T-cell (primary cell): ENCODE results near the gene EEF1AKMT1. TPM values are rescaled to one million over a fixed set of nuclear protein-coding genes. Genes with fewer than 3 reads are reported as not detected.

ENCODE experiments used
- ATAC-seq, 4 experiments: fragments of 200-7000 bp in 3 of 4; fragments of 150-1000 bp in 1 of 4; cut with Tn5 transposase; replicated peaks in 1 of 4; 1 replicate in 3 of 4; 2 replicates in 1 of 4; pipeline ENCODE4 v1.10.0; 2021; ENCODE audit warnings: moderate library complexity in 3 of 4, mild to moderate bottlenecking in 2 of 4, moderate number of reproducible peaks in 1 of 4
- CTCF ChIA-PET, 2 donors: fragments of 300-600 bp; sonication (Branson Sonifier 250); formaldehyde crosslinking; loops; one replicate each; lab custom pipeline; 2022; ENCODE audit warnings: antibody characterized with exemption in 2 of 2; lab: Charles Lee
- POLR2A ChIA-PET, 2 donors: fragments of 300-600 bp; sonication (Branson Sonifier 250); formaldehyde crosslinking; loops; one replicate each; lab custom pipeline; 2022; ENCODE audit warnings: antibody characterized with exemption in 2 of 2; lab: Charles Lee
- DNase-seq, 35 experiments: peaks; one replicate each; pipeline versions ENCODE4 v3.0.0 to v3.0.0-alpha.2; 2013 to 2023
- H3K27ac ChIP-seq: one replicate; pipeline ENCODE4 v1.5.1; 2013; ENCODE audit warnings: low read length
- H3K27me3 ChIP-seq, 2 experiments: replicated peaks in 1 of 2; 1 replicate in 1 of 2; 2 replicates in 1 of 2; pipeline versions ENCODE4 v1.6.1 to v1.7.0; 2013; ENCODE audit warnings: low read length in 1 of 2, mixed read lengths in 1 of 2; ENCODE audit not compliant: control insufficient read depth in 2 of 2, insufficient read depth in 2 of 2; ENCODE audit errors: extremely low read depth in 1 of 2
- H3K36me3 ChIP-seq, 2 donors: 1 replicate in 1 of 2; 2 replicates in 1 of 2; pipeline versions ENCODE4 v1.6.1 to v1.7.0; 2013; ENCODE audit warnings: low read length in 1 of 2; ENCODE audit not compliant: control insufficient read depth in 2 of 2, insufficient read depth in 1 of 2; ENCODE audit errors: extremely low read depth in 1 of 2
- H3K4me1 ChIP-seq, 2 experiments: 1 replicate in 1 of 2; 2 replicates in 1 of 2; pipeline versions ENCODE4 v1.6.1 to v1.7.0; 2013; ENCODE audit warnings: low read length in 2 of 2, mixed read lengths in 1 of 2; ENCODE audit not compliant: insufficient read depth in 2 of 2, control insufficient read depth in 1 of 2; ENCODE audit errors: extremely low read depth in 1 of 2
- H3K4me3 ChIP-seq, 2 donors: 1 replicate in 1 of 2; 2 replicates in 1 of 2; pipeline versions ENCODE4 v1.5.1 to v1.7.0; 2013; ENCODE audit warnings: mild to moderate bottlenecking in 2 of 2, low read length in 1 of 2, moderate library complexity in 1 of 2; ENCODE audit not compliant: control insufficient read depth in 1 of 2; ENCODE audit errors: extremely low read depth in 1 of 2
- H3K9me3 ChIP-seq: 2 replicates; pipeline ENCODE4 v1.7.0; 2013
- H3K27ac Mint-ChIP-seq, 2 donors: one replicate each; pipeline ENCODE4 v1.8.0; 2020 to 2021; ENCODE audit warnings: mild to moderate bottlenecking in 2 of 2, mixed read lengths in 2 of 2
- H3K27me3 Mint-ChIP-seq, 2 donors: one replicate each; pipeline ENCODE4 v1.8.0; 2021 to 2022; ENCODE audit warnings: mixed read lengths in 2 of 2
- H3K36me3 Mint-ChIP-seq: one replicate; pipeline ENCODE4 v1.8.0; 2021; ENCODE audit warnings: mixed read lengths
- H3K4me1 Mint-ChIP-seq, 3 donors: one replicate each; pipeline ENCODE4 v1.8.0; 2020 to 2022; ENCODE audit warnings: mixed read lengths in 3 of 3, mild to moderate bottlenecking in 1 of 3
- H3K4me3 Mint-ChIP-seq, 3 donors: one replicate each; pipeline ENCODE4 v1.8.0; 2020 to 2022; ENCODE audit warnings: mild to moderate bottlenecking in 3 of 3, mixed read lengths in 3 of 3, moderate library complexity in 3 of 3
- H3K9me3 Mint-ChIP-seq, 3 donors: one replicate each; pipeline ENCODE4 v1.8.0; 2020 to 2022; ENCODE audit warnings: mixed read lengths in 3 of 3
- WGBS: methylation state at CpG from one replicate; pipeline ENCODE4 v1.1.5; 2013; ENCODE audit warnings: missing lambda C conversion rate; ENCODE audit not compliant: insufficient coverage; 5-methylcytosine and 5-hydroxymethylcytosine counted together
- total RNA-seq, 35 experiments: library from RNA in 6 of 35; stranded (reverse) in 6 of 35; fragments of 120-200 nt in 1 of 35; gene quantifications; one replicate each; pipeline versions ENCODE4 v1.2.1 to v1.2.4 and lab custom pipeline; 2013 to 2026

The EEF1AKMT1 gene
- total RNA-seq, 5 donors from 2014 or later (not counting 1 experiment from before 2014, with no cell fraction given), result 3.5 to 6.1 (median 4.3) TPM

DNA sequence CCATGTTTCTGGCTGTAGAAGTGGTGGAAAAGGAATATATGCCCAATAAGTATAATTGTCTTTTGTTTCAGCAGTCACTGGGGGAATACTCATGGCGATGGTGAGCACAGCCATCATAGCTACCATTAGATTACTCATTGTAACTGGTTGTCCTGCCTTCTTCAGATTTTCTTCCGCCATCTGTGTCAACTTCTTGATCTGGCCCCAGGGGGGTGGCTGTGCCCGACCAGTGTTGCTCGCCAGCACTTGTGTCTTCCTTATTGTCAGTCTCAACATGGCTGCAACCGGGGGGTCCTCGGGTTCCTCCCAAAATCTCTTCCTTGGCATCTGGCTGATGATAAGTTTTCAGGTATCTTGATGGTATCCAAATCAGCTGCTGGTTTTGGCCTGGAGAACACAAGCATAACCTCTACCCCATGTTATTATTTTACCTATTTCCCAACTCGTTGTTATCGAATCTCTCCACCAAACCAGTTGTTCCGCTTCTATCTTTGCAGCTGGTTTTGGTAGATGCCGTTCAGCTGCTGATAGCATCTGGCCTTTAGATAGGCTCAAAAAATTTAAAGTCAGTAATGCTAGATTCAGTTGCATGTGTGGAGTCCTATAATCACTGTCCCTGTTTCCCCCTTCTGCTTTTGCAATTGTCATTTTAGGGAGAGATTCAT lies 93.2 kb downstream of the EEF1AKMT1 start:
- no peak overlapping the region for H3K4me3 Mint-ChIP-seq
- CTCF ChIA-PET, result interaction anchor here in 1 of 2 donors (0.6 kb wide), 1 partner anchor 98 kb away, joined by 3 read pairs; no protein-coding TSS in a partner anchor
- no peaks in the 10 kb centered on the region for H3K36me3 ChIP-seq
- H3K27me3 ChIP-seq, result no peaks in the 10 kb centered on the region
- H3K9me3 ChIP-seq, result no peaks in the 10 kb centered on the region
- DNase-seq, result no peak
- H3K4me1 Mint-ChIP-seq, result no peaks in the 10 kb centered on the region
- H3K4me3 ChIP-seq, result no peak overlapping the region
- no peak overlapping the region for H3K27ac ChIP-seq
- H3K4me1 ChIP-seq, result no peaks in the 10 kb centered on the region
- no peak for ATAC-seq
- H3K27me3 Mint-ChIP-seq, result no peaks in the 10 kb centered on the region
- POLR2A ChIA-PET, result no interaction called here
- H3K36me3 Mint-ChIP-seq, result peaks cover 31% of the 10 kb centered on the region
- H3K27ac Mint-ChIP-seq, result no peak overlapping the region
- no peaks in the 10 kb centered on the region for H3K9me3 Mint-ChIP-seq
- 93% methylated on average over 4 of the region's 10 CpGs for WGBS

DNA sequence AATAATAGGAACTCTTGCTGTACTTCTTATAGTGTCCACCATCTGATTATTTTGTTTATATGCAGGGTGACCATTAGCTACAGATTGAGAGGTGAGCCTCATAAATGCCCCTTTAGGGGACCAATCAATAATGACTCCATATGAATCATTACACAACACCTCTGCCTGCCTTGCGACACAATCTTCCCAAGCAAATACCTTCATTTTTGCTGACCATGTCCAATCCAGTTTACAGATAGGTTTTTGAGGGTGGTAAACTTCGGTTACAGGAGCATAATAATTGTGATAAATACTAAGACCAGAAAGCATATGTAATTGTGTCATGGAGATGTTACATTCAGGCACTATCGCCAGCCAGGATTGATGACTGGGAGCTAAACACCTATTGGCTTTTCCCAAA lies 93.9 kb downstream of the EEF1AKMT1 start:
- Mint-ChIP-seq H3K27me3 (no peaks in the 10 kb centered on the region), H3K27ac (no peak overlapping the region), H3K4me1 (no peaks in the 10 kb centered on the region), H3K36me3 (peaks cover 36% of the 10 kb centered on the region), H3K4me3 (no peak overlapping the region), H3K9me3 (no peaks in the 10 kb centered on the region)
- DNase-seq, result no peak
- Histone ChIP-seq H3K4me1 (no peaks in the 10 kb centered on the region), H3K4me3 (no peak overlapping the region), H3K36me3 (peaks cover 0 to 2% of the 10 kb centered on the region in 2 donors), H3K9me3 (no peaks in the 10 kb centered on the region), H3K27ac (no peak overlapping the region), H3K27me3 (no peaks in the 10 kb centered on the region)
- WGBS, result no CpG with 5 or more reads among the region's 3 CpGs
- ChIA-PET POLR2A (interaction anchor here in 1 of 2 donors (0.5 kb wide), 1 partner anchor 30 kb away, joined by 3 read pairs; no protein-coding TSS in a partner anchor), CTCF (no interaction called here)
- no peak for ATAC-seq

Other genes starting within 250 kb of the EEF1AKMT1 start
- 10 to 100 TPM; 12.3 to 21.5 (median 17.9) TPM for gene CRYL1, start 248.1 kb downstream of the EEF1AKMT1 start, total RNA-seq
- gene IFT88, start 206.8 kb downstream of the EEF1AKMT1 start, total RNA-seq, result 1 to 10 TPM; 7.6 to 9.8 (median 8.6) TPM
- under 1 TPM in 3 of 5 donors, not detected in 2; 0.13 to 0.20 (median 0.16) TPM for gene IL17D, start 70.3 kb downstream of the EEF1AKMT1 start, total RNA-seq
- gene XPO4, start 128.8 kb upstream of the EEF1AKMT1 start, total RNA-seq, result 10 to 100 TPM; 20.7 to 22.5 (median 22.0) TPM